Measurements from ENCODE around the gene KREMEN2.

GRCh38 chr16:2953706-2954627 lies 10.1 kb upstream of the KREMEN2 start:
- no peak for TF ChIP-seq POLR2A (IDR thresholded peaks at IDR 0.05; ENCODE audit: low read length)
- no peak for TF ChIP-seq CEBPB (IDR thresholded peaks at IDR 0.05)
- no peak for TF ChIP-seq SMC3 (IDR thresholded peaks at IDR 0.05)
- no peak for TF ChIP-seq CTCF (IDR thresholded peaks at IDR 0.05)
- TF ChIP-seq BCL3 (IDR thresholded peaks at IDR 0.05): no peak
- TF ChIP-seq, protein P1, sequence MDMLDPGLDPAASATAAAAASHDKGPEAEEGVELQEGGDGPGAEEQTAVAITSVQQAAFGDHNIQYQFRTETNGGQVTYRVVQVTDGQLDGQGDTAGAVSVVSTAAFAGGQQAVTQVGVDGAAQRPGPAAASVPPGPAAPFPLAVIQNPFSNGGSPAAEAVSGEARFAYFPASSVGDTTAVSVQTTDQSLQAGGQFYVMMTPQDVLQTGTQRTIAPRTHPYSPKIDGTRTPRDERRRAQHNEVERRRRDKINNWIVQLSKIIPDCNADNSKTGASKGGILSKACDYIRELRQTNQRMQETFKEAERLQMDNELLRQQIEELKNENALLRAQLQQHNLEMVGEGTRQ (IDR thresholded peaks at IDR 0.05): no peak
- TF ChIP-seq KDM1A (IDR thresholded peaks at IDR 0.05; ENCODE audit: low read depth): no peak
- no peak for TF ChIP-seq SREBF2 (IDR thresholded peaks at IDR 0.05)
- no peak for TF ChIP-seq RARB (CRISPR knock-in tag; IDR thresholded peaks at IDR 0.05)
- TF ChIP-seq RCOR1 (IDR thresholded peaks at IDR 0.05; ENCODE audit: low read depth, low read length): no peak
- TF ChIP-seq HDAC2 (IDR thresholded peaks at IDR 0.05): no peak
